ENCODE data around the gene FAM163B. TPM values are rescaled to one million over a fixed set of nuclear protein-coding genes. Genes with fewer than 3 reads are reported as not detected.

The FAM163B gene
- total and polyA plus RNA-seq, 2 donors (not counting 3 experiments of a cell fraction or from before 2014, with no cell fraction given) = not detected

DNA sequence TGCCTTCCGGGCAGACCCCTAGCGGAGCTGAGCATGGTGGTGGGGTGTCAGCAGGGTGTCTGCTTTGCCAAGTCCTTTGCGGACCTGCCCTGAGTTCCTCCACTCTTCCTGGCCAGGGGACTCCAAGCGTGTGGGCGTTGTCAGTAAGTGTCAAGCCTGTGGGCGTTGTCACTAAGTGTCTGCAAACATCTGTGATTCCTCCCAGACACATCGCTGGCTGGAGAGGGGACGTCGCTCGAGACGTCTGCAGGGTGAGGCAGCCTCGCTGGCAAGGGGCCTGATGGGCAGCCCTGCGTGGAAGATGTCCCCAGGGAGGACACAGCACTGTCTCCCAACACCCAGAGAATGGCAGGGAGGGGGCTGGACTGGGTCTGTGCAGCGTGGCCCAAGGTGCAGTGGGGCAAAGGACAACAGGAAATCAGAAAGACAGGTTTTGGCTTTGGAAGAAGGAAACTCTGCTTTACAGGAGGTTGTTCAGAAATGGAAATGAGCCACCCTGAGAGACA lies 45.8 kb downstream of the FAM163B start:
- FAIRE-seq (no peak), DNase-seq (ENCODE audit: low read depth, low spot score) (no peak)
- no peaks in the 10 kb centered on the region for H3K27me3 ChIP-seq (ENCODE audit: control insufficient read depth in 2 of 2, insufficient read depth in 2 of 2, low read length in 2 of 2)
- H4K20me1 ChIP-seq (replicated peaks; ENCODE audit: control insufficient read depth, extremely low read depth, insufficient read depth, low read length) = no peaks in the 10 kb centered on the region
- no peaks in the 10 kb centered on the region for H3K79me2 ChIP-seq (ENCODE audit: control insufficient read depth, insufficient read depth, low read length)
- no peak overlapping the region for H3K4me3 ChIP-seq (replicated peaks in 1 of 3; ENCODE audit: insufficient read depth in 1 of 3, low read depth in 1 of 3, low read length in 3 of 3)
- no peak overlapping the region for H2AFZ ChIP-seq (ENCODE audit: low read depth, low read length)
- H3K9ac ChIP-seq (replicated peaks; ENCODE audit: extremely low read depth, insufficient read depth, low read length) = no peak overlapping the region
- ChIA-PET POLR2A (no interaction called here), CTCF (no interaction called here)
- H3K36me3 ChIP-seq (ENCODE audit: control insufficient read depth in 2 of 2, extremely low read depth in 1 of 2, insufficient read depth in 2 of 2, low read length in 2 of 2) = no peaks in the 10 kb centered on the region
- intact Hi-C loops (cut with micrococcal nuclease) (no loop called here), dilution Hi-C loops (cut with MboI; ENCODE audit: extremely low pct_ligation_motif_present, low sequenced_read_pairs) (no loop called here)
- H3K9me3 ChIP-seq (replicated peaks; ENCODE audit: control insufficient read depth, insufficient read depth, low read length) = no peaks in the 10 kb centered on the region
- no peak overlapping the region for H3K27ac ChIP-seq (ENCODE audit: insufficient read depth, low read depth, low read length)
- H3K4me2 ChIP-seq (ENCODE audit: insufficient read depth, low read length) = no peak overlapping the region
- no peaks in the 10 kb centered on the region for H3K9me1 ChIP-seq (replicated peaks; ENCODE audit: control insufficient read depth, extremely low read depth, insufficient read depth, low read length)
- H3K4me1 ChIP-seq (ENCODE audit: control insufficient read depth, extremely low read depth, insufficient read depth, low read length) = peaks cover 7% of the 10 kb centered on the region
- BruUV-seq (replicated peaks) = no TSS peak
- no peak for TF ChIP-seq EZH2 (IDR thresholded peaks at IDR 0.05; ENCODE audit: borderline replicate concordance, low read depth, low read length, severe bottlenecking)
- no peak for TF ChIP-seq FOS (IDR thresholded peaks at IDR 0.05; ENCODE audit: borderline replicate concordance, insufficient read depth, low read length)
- no peak for TF ChIP-seq GATA2 (IDR thresholded peaks at IDR 0.05; ENCODE audit: insufficient read depth, insufficient read length, low read depth, low read length)
- TF ChIP-seq, protein P1, sequence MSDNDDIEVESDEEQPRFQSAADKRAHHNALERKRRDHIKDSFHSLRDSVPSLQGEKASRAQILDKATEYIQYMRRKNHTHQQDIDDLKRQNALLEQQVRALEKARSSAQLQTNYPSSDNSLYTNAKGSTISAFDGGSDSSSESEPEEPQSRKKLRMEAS (IDR thresholded peaks at IDR 0.05; ENCODE audit: insufficient read depth, insufficient read length) = no peak
- no peak for TF ChIP-seq POLR2A (IDR thresholded peaks at IDR 0.05; ENCODE audit: low read depth, low read length)
- no peak for TF ChIP-seq POLR2AphosphoS5 (IDR thresholded peaks at IDR 0.05; ENCODE audit: insufficient read depth, low read depth, low read length)

DNA sequence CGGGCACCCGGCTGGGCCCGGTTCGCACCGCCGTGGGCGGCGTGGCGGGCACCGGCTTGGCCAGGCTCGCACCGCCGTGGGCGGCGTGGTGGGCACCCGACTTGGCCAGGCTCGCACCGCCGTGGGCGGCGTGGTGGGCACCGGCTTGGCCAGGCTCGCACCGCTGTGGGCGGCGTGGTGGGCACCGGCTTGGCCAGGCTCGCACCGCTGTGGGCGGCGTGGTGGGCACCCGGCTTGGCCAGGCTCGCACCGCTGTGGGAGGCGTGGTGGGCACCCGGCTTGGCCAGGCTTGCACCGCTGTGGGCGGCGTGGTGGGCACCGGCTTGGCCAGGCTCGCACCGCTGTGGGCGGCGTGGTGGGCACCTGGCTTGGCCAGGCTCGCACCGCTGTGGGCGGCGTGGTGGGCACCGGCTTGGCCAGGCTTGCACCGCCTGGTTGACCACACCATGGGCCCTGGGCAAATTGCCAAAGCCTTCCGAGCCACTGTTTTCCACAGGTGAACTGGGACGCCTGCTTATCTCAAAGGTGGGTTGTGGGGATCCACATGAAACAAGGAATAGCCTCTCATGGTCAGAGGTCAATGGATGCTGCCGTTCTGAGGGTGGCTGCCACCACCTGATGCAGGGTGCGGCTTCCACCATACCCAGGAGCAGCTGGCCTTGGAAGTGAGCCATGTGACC lies 46.4 kb downstream of the FAM163B start:
- H3K27me3 ChIP-seq (ENCODE audit: control insufficient read depth in 2 of 2, insufficient read depth in 2 of 2, low read length in 2 of 2) = no peaks in the 10 kb centered on the region
- no peaks in the 10 kb centered on the region for H3K36me3 ChIP-seq (ENCODE audit: control insufficient read depth in 2 of 2, extremely low read depth in 1 of 2, insufficient read depth in 2 of 2, low read length in 2 of 2)
- ChIA-PET POLR2A (no interaction called here), CTCF (no interaction called here)
- DNase-seq (ENCODE audit: low read depth, low spot score) (no peak), FAIRE-seq (no peak)
- intact Hi-C loops (cut with micrococcal nuclease) = no loop called here
- no peaks in the 10 kb centered on the region for H3K79me2 ChIP-seq (ENCODE audit: control insufficient read depth, insufficient read depth, low read length)
- dilution Hi-C loops (cut with MboI; ENCODE audit: extremely low pct_ligation_motif_present, low sequenced_read_pairs) = no loop called here
- no peak overlapping the region for H3K4me2 ChIP-seq (ENCODE audit: insufficient read depth, low read length)
- BruUV-seq (replicated peaks) = no TSS peak
- no peak overlapping the region for H3K4me3 ChIP-seq (replicated peaks in 1 of 3; ENCODE audit: insufficient read depth in 1 of 3, low read depth in 1 of 3, low read length in 3 of 3)
- peaks cover 13% of the 10 kb centered on the region for H3K4me1 ChIP-seq (ENCODE audit: control insufficient read depth, extremely low read depth, insufficient read depth, low read length)
- H3K9ac ChIP-seq (replicated peaks; ENCODE audit: extremely low read depth, insufficient read depth, low read length) = no peak overlapping the region
- H2AFZ ChIP-seq (ENCODE audit: low read depth, low read length) = no peak overlapping the region
- TF ChIP-seq, protein P2, sequence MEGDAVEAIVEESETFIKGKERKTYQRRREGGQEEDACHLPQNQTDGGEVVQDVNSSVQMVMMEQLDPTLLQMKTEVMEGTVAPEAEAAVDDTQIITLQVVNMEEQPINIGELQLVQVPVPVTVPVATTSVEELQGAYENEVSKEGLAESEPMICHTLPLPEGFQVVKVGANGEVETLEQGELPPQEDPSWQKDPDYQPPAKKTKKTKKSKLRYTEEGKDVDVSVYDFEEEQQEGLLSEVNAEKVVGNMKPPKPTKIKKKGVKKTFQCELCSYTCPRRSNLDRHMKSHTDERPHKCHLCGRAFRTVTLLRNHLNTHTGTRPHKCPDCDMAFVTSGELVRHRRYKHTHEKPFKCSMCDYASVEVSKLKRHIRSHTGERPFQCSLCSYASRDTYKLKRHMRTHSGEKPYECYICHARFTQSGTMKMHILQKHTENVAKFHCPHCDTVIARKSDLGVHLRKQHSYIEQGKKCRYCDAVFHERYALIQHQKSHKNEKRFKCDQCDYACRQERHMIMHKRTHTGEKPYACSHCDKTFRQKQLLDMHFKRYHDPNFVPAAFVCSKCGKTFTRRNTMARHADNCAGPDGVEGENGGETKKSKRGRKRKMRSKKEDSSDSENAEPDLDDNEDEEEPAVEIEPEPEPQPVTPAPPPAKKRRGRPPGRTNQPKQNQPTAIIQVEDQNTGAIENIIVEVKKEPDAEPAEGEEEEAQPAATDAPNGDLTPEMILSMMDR (IDR thresholded peaks at IDR 0.05; ENCODE audit: extremely low read depth in 1 of 2, insufficient read depth in 1 of 2, low read depth in 1 of 2, low read length in 2 of 2) = no peak
- no peak for TF ChIP-seq POLR2A (IDR thresholded peaks at IDR 0.05; ENCODE audit: low read depth, low read length)
- TF ChIP-seq JUN (IDR thresholded peaks at IDR 0.05; ENCODE audit: borderline replicate concordance, insufficient read depth, insufficient read length, low read depth) = no peak
- TF ChIP-seq MYC (IDR thresholded peaks at IDR 0.05; ENCODE audit: low read depth, low read length) = no peak
- TF ChIP-seq FOS (IDR thresholded peaks at IDR 0.05; ENCODE audit: borderline replicate concordance, insufficient read depth, low read length) = no peak
- no peaks in the 10 kb centered on the region for H4K20me1 ChIP-seq (replicated peaks; ENCODE audit: control insufficient read depth, extremely low read depth, insufficient read depth, low read length)
- H3K9me1 ChIP-seq (replicated peaks; ENCODE audit: control insufficient read depth, extremely low read depth, insufficient read depth, low read length) = no peaks in the 10 kb centered on the region
- H3K9me3 ChIP-seq (replicated peaks; ENCODE audit: control insufficient read depth, insufficient read depth, low read length) = no peaks in the 10 kb centered on the region
- no peak overlapping the region for H3K27ac ChIP-seq (ENCODE audit: insufficient read depth, low read depth, low read length)

All from endothelial cell of umbilical vein (primary cell).